Activated CD8-positive, alpha-beta T cell treated with anti-CD3 and anti-CD28 coated beads for 36 hours (primary cell): ENCODE measurements around the gene RCAN3. TPM values are rescaled to one million over a fixed set of nuclear protein-coding genes. Genes with fewer than 3 reads are reported as not detected.
"Not testable (repeated sequence)": the region's sequence is repeated elsewhere in the genome, so short reads cannot be mapped to it uniquely, and the experiment has no call there.

ENCODE experiments used
- ATAC-seq: fragments of 200-7000 bp; cut with Tn5 transposase; one replicate; pipeline ENCODE4 v1.10.0; 2021; ENCODE audit warnings: mild to moderate bottlenecking, moderate library complexity
- CTCF ChIA-PET: fragments of 350-600 bp; sonication (Branson Sonifier 250); formaldehyde crosslinking; loops from one replicate; lab custom pipeline; 2021; ENCODE audit warnings: antibody characterized with exemption; lab: Charles Lee
- POLR2A ChIA-PET: fragments of 350-600 bp; sonication (Branson Sonifier 250); formaldehyde crosslinking; loops from one replicate; lab custom pipeline; 2021; ENCODE audit warnings: antibody characterized with exemption; lab: Charles Lee
- DNase-seq: peaks from one replicate; pipeline ENCODE4 v3.0.0-alpha.2; 2020
- H3K27ac Mint-ChIP-seq: one replicate; pipeline ENCODE4 v1.8.0; 2021; ENCODE audit warnings: mild to moderate bottlenecking, mixed read lengths
- H3K27me3 Mint-ChIP-seq: one replicate; pipeline ENCODE4 v1.8.0; 2021; ENCODE audit warnings: mixed read lengths
- H3K36me3 Mint-ChIP-seq: one replicate; pipeline ENCODE4 v1.8.0; 2021; ENCODE audit warnings: low read depth, mixed read lengths
- H3K4me1 Mint-ChIP-seq: one replicate; pipeline ENCODE4 v1.8.0; 2021; ENCODE audit warnings: low read depth, mixed read lengths
- H3K4me3 Mint-ChIP-seq: one replicate; pipeline ENCODE4 v1.8.0; 2021; ENCODE audit warnings: mild to moderate bottlenecking, moderate library complexity, mixed read lengths
- H3K9me3 Mint-ChIP-seq: one replicate; pipeline ENCODE4 v1.8.0; 2021; ENCODE audit warnings: mixed read lengths
- CTCF ChIP-seq: fragments of 200-600 bp; IDR thresholded peaks from one replicate; pipeline ENCODE4 v1.8.0; 2022; ENCODE audit warnings: antibody characterized with exemption, mild to moderate bottlenecking
- intact Hi-C: fragments of 100-400 bp; cut with micrococcal nuclease; formaldehyde crosslinking; loops from one replicate; pipeline ENCODE4 v1.10.0; 2022
- total RNA-seq, 2 experiments: library from RNA; stranded (reverse); gene quantifications; one replicate each; pipeline ENCODE4 v1.2.3, GENCODE V29; 2021

RCAN3 gene
- total RNA-seq, 2 experiments from 2014 or later = 55.3 to 56.8 TPM

- CTCF ChIA-PET = interaction anchor here (1.0 to 2.2 kb wide), 5 partner anchors 15 to 127 kb away, joined by 3 to 10 read pairs (median 4); no protein-coding TSS in a partner anchor
- TF ChIP-seq CTCF = no peak
- peak overlapping the region; percentile 7 for H3K27ac Mint-ChIP-seq
- H3K4me3 Mint-ChIP-seq = no peak overlapping the region
- no peak for DNase-seq
- no peak for ATAC-seq
- POLR2A ChIA-PET = no interaction called here
- H3K9me3 Mint-ChIP-seq = peaks cover 5% of the 10 kb centered on the region
- peaks cover 19% of the 10 kb centered on the region for H3K4me1 Mint-ChIP-seq
- intact Hi-C loops = no loop called here
- H3K27me3 Mint-ChIP-seq = no peaks in the 10 kb centered on the region
- peaks cover 54% of the 10 kb centered on the region for H3K36me3 Mint-ChIP-seq
Measured at GRCh38 chr1:24459551-24460266, 42.9 kb upstream of the RCAN3 start.

GRCh38 chr1:24462128-24462527 lies 40.5 kb upstream of the RCAN3 start:
- Mint-ChIP-seq H3K4me1 (peaks cover 23% of the 10 kb centered on the region), H3K36me3 (peaks cover 61% of the 10 kb centered on the region)
- DNase-seq, POLR2A ChIA-PET, ATAC-seq, H3K27ac Mint-ChIP-seq, intact Hi-C loops, H3K9me3 Mint-ChIP-seq, H3K27me3 Mint-ChIP-seq, CTCF ChIA-PET, H3K4me3 Mint-ChIP-seq: not testable (repeated sequence)

- Mint-ChIP-seq H3K27ac (peak overlapping the region; percentile 28), H3K36me3 (peaks cover 68% of the 10 kb centered on the region), H3K9me3 (peaks cover 5% of the 10 kb centered on the region), H3K4me1 (peaks cover 26% of the 10 kb centered on the region), H3K4me3 (no peak overlapping the region), H3K27me3 (no peaks in the 10 kb centered on the region)
- no peak for ATAC-seq
- intact Hi-C loops = no loop called here
- CTCF ChIA-PET = interaction anchor here (0.7 to 1.6 kb wide), 8 partner anchors 9 to 262 kb away, joined by 3 to 6 read pairs (median 4); no protein-coding TSS in a partner anchor
- no peak for TF ChIP-seq CTCF
- POLR2A ChIA-PET = interaction anchor here (1.1 to 1.6 kb wide), 2 partner anchors 10 to 13 kb away, joined by 3 to 8 read pairs; no protein-coding TSS in a partner anchor
- DNase-seq = no peak
Measured at GRCh38 chr1:24463776-24464735, 38.6 kb upstream of the RCAN3 start.

GRCh38 chr1:24465099-24465498 lies 37.5 kb upstream of the RCAN3 start:
- H3K27me3 Mint-ChIP-seq = no peaks in the 10 kb centered on the region
- ATAC-seq (no peak), DNase-seq (no peak)
- no peak overlapping the region for H3K27ac Mint-ChIP-seq
- H3K36me3 Mint-ChIP-seq = peaks cover 67% of the 10 kb centered on the region
- POLR2A ChIA-PET = interaction anchor here (1.0 to 1.1 kb wide), 2 partner anchors 9 to 128 kb away, joined by 3 read pairs; no protein-coding TSS in a partner anchor
- no peak overlapping the region for H3K4me3 Mint-ChIP-seq
- intact Hi-C loops = no loop called here
- TF ChIP-seq CTCF = no peak
- CTCF ChIA-PET = interaction anchor here (0.6 to 1.6 kb wide), 6 partner anchors 7 to 263 kb away, joined by 3 to 6 read pairs (median 4); no protein-coding TSS in a partner anchor
- H3K9me3 Mint-ChIP-seq = peaks cover 5% of the 10 kb centered on the region
- peaks cover 19% of the 10 kb centered on the region for H3K4me1 Mint-ChIP-seq

- Mint-ChIP-seq H3K4me1 (peaks cover 19% of the 10 kb centered on the region), H3K9me3 (peaks cover 5% of the 10 kb centered on the region), H3K27ac (no peak overlapping the region), H3K36me3 (peaks cover 65% of the 10 kb centered on the region), H3K27me3 (no peaks in the 10 kb centered on the region), H3K4me3 (no peak overlapping the region)
- ChIA-PET POLR2A (interaction anchor here (1.0 kb wide), 1 partner anchor 128 kb away, joined by 3 read pairs; no protein-coding TSS in a partner anchor), CTCF (interaction anchor here (0.6 to 1.4 kb wide), 2 partner anchors 7 to 75 kb away, joined by 3 read pairs; no protein-coding TSS in a partner anchor)
- TF ChIP-seq CTCF = no peak
- DNase-seq = no peak
- intact Hi-C loops = no loop called here
- no peak for ATAC-seq
Measured at GRCh38 chr1:24465638-24466037, 37.0 kb upstream of the RCAN3 start.
